SH-SY5Y (cell line): ENCODE measurements around the gene LDB2.

Source experiments
- GATA2 ChIP-seq: IDR thresholded peaks from 2 replicates; pipeline ENCODE4 v1.6.1; 2011; ENCODE audit warnings: mild to moderate bottlenecking, low read depth, low read length
- GATA3 ChIP-seq: IDR thresholded peaks from 2 replicates; pipeline ENCODE4 v1.6.1; 2011; ENCODE audit warnings: low read depth, mild to moderate bottlenecking, low read length, moderate library complexity

GRCh38 chr4:16897991-16898827 lies at the start of gene LDB2:
- TF ChIP-seq GATA3: no peak
- no peak for TF ChIP-seq GATA2
